ENCODE results near the gene DYRK4.

DNA sequence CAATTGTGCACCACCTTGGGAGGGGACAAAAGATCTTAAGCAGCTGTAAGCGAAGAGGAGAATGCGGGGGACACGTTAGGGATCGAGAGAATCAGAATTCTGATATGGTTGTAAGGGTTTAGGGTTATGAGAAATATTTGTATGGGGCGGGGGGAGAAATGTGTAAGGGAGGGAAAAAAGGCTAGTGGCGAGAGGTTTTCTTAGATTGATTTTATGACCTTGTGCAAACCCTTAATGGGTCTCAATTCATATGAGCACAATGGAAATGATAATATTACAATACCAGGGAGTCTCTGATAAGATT, 87.3 kb downstream of the DYRK4 start:
- TF ChIP-seq CTCF (IDR thresholded peaks at IDR 0.05; ENCODE audit: insufficient read depth, low read length) (no peak), POLR2AphosphoS5 (IDR thresholded peaks at IDR 0.05; ENCODE audit: low read depth) (no peak), SPI1 (IDR thresholded peaks at IDR 0.05; ENCODE audit: borderline replicate concordance, low read depth) (no peak), REST (IDR thresholded peaks at IDR 0.05; ENCODE audit: insufficient replicate concordance, low read depth) (no peak)
